ENCODE results near the gene SYPL1.

Gene SYPL1

DNA sequence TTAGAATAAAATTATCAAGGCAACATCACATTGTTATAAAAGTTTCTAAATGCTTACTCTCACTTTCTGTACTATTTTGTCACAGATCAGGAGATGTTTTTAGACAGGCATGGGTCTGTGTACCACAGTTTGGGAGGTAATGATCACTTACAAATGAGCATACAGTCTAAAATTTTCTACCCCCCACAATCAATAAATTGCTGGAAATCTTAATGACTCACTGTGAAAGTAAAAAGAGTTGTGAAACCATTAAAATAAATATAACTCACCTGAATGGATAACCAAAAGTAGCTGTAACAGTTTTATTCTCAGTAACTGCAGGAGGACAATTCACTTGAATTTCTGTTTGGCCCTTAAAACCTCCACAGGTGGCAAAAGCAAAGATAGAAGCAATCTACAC lies 13.2 kb downstream of the SYPL1 start:
- in situ Hi-C loops (cut with MboI; ENCODE audit: low sequenced_read_pairs), result no loop called here

DNA sequence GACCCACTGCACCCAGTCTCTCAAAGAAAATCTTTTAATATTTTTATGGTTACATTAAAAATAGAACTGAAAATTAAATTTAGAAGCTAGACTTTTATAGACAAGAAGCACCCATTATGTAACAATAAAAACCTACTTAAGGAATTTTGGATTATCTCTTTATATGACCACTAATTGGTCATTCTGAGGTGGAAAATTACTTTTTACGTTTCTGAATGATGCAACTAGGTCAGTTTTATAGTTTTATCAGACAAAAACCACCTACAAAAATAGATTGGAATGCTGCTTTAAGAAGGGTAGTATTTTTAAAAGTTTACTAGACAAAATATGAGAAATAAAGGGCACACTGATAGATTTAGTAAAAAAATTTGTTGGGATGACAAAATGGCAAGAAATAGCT lies 16.5 kb downstream of the SYPL1 start:
- in situ Hi-C loops (cut with MboI; ENCODE audit: low sequenced_read_pairs), result no loop called here

DNA sequence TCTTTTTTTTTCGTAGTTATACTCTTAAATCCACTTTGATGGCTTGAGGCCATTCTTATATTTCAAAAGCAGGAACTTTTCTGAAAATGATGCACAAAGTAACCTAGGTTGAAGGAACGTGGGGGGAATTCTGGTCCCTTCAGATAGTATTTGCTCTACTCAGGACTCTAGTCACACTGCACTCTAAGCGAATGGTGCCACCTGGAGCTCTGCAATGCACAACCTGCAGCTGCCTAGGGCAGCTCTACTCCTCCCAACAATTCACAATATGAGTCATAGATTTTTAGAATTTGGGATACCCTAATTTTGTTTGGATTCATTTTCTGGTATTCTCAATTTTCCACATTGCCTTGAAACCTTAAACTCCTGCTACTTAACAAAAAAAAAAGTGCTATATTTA lies 17.3 kb downstream of the SYPL1 start:
- in situ Hi-C loops (cut with MboI; ENCODE audit: low sequenced_read_pairs), result no loop called here

DNA sequence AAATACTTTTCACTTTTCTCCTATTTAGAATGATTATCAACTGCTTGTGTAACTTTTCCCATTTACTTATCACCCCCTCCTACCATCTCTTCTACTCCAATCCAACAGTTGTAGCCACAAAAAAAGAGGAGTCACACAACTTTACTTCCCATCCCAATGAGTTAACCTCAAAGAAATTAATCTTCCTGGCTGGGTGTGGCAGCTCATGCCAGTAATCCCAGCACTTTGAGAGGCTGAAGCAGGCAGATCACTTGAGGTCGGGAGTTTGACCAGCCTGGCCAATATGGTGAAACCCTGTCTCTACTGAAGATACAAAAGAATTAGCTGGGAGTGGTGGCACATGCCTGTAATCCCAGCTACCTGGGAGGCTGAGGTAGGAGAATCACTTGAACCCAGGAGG lies 19.9 kb downstream of the SYPL1 start:
- in situ Hi-C loops (cut with MboI; ENCODE audit: low sequenced_read_pairs), result no loop called here

DNA sequence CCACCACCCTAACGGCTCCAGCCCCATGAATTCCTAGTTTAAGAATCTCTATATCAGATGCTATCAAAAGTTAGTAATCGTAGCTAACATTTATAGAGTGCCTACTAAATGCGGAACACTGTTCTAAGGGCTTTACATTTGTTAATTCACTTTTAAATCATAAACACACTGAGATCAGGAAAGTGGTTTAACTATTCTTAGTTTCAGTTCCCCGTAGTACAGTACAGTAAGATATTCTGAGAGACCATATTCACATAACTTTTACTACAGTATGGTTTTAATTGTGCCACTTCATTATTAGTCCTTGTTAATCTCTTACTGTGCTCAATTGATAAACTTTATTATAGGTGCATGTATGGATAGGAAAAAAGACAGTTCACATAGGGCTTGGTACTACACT lies 22.5 kb downstream of the SYPL1 start:
- in situ Hi-C loops (cut with MboI; ENCODE audit: low sequenced_read_pairs), result no loop called here

DNA sequence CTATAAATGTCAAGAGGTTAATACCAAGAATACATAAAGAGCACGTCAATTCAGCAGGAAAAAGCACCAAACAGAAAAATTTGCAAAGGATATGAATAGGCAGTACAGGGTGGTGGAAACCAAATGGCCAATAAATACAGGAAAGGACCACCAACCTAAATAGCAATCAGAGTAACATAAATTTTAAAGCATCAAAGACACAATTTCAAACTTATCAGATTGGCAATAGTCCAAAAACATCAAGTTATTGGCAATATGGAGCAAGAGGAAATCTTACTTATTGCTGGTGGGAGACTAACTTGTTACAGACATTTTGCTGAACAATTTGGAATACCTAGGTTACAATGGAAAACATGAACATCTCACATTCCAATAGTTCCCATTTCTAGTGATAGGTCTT lies 24.1 kb downstream of the SYPL1 start:
- in situ Hi-C loops (cut with MboI; ENCODE audit: low sequenced_read_pairs), result no loop called here

DNA sequence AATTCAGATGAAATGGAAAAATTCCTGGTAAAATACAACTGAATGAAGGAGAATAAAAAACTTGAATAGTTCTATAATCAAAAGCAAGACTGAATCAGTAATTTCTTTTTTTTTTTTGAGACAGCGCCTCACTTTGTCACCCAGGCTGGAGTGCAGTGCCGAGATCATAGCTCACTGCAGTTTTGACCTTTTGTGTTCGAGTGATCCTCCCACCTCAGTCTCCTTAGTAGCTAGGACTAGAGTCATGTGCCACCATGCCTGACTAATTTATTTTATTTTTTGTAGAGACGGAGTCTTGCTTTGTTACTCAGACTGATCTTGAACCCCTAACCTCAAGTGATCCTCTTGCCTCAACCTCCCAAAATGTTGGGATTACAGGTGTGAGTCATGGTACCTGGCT lies 26.1 kb downstream of the SYPL1 start:
- in situ Hi-C loops (cut with MboI; ENCODE audit: low sequenced_read_pairs), result no loop called here

DNA sequence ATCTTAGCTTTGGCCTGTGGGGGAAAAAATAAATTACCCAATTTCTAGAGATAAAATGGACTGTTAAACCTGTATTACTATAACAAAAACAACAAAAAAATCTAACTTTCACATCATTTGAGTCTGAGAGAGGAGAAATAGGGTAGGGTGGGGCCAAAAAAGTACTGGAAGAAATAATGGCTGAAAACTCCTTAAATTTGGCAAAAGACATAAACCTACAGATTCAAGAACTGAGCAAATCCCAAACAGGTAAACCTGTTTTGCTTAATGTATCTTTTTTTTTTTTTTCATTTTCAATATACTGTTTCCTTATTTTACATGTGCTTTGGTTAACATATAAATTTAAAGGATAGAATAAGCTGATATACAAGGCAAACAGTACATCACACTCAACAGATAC lies 27.1 kb downstream of the SYPL1 start:
- in situ Hi-C loops (cut with MboI; ENCODE audit: low sequenced_read_pairs), result no loop called here

DNA sequence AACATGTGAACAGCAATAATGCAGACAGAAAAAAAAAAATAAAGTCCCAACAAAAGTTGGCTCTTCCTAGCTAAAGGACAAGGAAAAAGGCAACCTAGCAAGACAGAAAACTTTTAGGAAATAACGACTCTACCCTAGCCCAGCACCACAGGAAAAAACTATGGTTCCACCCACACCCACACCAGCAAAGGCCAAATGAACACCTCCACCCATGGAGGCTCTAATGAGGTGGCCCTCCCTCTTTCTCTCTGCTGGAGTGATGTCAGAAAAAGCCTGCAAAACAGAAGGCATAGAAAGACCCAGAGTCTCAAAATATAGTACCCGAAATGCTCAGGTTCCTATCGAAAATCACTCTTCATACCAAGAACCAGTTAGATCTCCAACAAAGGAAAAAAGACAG lies 28.4 kb downstream of the SYPL1 start:
- in situ Hi-C loops (cut with MboI; ENCODE audit: low sequenced_read_pairs), result no loop called here

DNA sequence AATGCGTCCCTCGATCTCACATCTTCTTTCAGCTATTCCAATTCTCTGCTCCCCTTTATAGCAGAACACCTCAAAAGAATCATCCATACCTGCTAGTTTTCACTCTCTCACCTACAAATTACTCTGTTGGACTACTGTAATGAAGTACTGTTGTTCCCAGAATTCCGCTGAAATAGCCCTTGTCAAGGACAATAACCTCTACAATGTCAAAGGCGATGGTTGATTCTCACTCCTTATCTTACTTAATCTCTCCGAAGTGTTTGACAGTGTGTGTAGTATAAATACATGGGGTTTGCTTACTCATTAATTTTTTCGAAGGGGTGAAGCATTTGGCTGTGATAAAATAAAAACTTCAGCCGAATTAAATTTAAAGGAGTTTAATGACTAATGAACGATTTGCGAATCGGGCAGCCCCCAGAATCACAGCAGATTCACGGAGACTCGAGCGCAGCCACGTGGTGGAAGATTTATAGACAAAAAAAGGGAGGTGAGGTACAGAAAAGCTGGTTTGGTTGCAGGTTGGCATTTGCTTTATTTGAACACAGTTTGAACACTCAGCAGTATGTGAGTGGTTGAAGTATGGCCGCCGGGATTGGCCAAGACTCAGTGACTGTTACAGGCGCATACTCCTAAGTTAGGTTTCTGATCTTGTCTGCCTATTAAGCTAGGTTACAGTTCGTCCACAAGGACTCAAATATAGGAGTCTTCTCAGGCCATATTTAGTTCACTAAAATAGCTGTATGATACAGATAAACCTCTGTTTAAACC lies 29.8 kb downstream of the SYPL1 start:
- in situ Hi-C loops (cut with MboI; ENCODE audit: low sequenced_read_pairs), result no loop called here

DNA sequence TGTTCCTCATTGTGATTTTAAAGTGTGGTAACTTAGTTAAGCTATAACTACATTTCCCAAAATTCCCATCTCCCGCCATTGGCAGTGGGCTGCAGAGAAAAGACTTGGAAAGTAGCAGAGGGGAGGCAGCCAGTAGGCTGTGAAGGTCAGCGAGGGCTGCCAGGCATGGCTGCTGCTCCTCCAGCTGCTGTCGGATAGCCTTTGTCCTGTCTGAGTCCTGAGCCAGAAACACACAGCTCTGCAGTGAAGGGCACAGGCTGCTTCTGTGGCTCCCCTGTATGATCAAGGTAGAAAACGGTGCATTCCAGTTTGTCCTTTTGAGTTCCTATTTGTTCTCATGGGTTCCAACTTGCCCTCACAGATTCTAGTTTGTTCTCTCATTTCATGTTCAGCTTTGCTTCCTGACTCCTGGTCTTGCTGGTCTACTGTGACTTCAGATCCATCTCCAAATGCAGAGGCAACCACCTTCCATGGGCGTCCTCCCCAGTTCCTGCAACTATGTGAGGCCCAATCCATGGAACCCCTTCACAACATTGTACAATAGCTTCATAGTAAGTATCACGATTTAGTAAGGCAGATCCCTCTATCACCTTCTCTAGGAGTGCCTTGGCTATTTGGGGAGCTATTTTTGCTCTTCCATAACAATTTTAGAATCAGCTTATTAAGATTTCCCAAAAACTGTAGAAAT lies 31.7 kb downstream of the SYPL1 start:
- in situ Hi-C loops (cut with MboI; ENCODE audit: low sequenced_read_pairs), result no loop called here

DNA sequence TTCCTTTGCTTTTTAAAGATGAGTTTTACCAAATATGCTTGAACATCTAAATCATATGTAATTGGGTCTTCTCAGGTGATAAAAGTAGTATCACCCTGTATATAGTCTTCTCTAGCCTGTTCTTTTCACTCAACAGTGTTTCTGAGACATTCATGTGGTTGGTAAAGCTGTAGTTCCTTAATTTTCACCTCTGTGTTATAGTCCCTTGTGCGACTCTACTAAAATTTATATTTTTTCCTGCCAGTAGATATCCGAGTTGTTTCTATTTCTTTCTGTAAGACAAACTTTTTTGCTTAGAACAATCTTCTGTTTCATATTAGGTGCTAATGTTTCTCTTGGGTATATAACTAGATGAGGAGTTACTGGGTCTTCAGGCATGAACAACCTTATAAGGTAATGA lies 35.6 kb downstream of the SYPL1 start:
- in situ Hi-C loops (cut with MboI; ENCODE audit: low sequenced_read_pairs), result no loop called here

DNA sequence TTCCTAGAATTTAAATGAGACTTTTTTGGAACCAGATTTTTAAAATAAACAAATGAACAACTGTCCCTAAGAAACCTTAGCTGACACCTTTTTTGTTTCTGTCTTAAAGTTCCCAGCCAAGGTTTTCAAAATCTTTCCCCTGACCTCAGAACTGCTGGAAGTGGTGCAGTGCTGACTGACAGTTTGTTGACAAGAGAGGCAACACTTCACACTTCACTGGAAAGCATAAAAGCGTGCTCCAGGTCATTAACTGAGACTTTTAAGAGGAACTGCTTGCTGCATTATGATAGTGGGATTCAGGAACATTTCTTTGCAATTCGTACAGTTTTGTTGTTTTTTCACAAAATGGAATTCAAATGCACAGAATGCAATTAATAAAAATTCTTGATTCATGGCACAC lies 36.2 kb downstream of the SYPL1 start:
- in situ Hi-C loops (cut with MboI; ENCODE audit: low sequenced_read_pairs), result no loop called here

DNA sequence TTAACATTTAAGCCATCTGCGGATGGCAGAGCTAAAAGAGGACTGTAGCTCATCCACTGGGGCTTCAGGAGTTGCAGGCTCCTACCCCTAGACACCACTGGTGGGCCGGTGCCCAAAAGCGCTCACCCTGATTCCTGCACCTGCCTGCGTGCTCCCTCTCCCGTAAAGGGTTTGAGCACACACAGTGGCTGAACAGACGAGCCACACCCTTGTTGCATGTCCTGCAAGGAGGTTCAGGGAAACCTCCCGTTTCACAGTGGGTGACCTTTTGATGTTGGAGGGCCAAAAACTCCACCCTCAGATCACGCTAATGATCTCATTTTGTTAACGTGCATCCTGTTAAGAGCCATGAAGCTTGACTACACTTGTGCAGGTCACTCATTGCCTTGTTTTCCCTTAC lies 37.9 kb downstream of the SYPL1 start:
- in situ Hi-C loops (cut with MboI; ENCODE audit: low sequenced_read_pairs), result no loop called here

DNA sequence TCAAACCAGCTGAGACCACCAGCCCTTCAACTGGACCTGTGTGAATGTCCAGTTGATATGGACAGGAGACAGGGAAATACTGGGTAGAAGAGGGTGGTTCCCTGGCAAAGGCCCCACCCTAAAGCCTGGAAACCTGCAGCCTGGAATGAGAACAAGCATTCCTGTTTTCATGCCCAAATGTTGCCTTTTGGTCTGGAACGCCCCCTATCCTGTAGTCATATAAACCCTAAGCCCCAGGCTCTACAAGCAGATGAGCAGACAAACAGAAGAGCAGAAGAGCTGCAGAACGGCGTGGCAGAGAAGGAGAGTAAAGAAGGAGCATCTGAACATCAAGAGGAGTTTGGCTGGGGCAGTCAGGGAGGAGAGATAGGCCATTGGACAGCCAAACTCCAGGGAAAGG lies 38.4 kb downstream of the SYPL1 start:
- in situ Hi-C loops (cut with MboI; ENCODE audit: low sequenced_read_pairs), result no loop called here

DNA sequence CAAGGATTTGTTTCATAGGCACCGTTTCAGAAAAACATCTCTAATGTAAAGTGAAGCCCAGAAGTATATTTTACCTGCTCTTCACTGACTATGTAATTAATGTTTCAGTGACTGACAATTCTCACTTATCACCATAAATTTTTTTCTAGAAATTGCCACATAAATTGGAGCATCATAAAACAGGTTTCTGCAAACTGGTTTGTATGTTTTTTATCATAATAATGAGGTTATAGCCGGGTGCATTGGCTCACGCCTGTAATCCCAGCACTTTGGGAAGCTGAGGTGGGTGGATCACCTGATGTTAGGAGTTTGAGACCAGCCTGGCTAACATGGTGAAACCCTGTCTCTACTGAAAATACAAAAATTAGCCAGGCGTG lies 39.4 kb downstream of the SYPL1 start:
- in situ Hi-C loops (cut with MboI; ENCODE audit: low sequenced_read_pairs), result no loop called here

DNA sequence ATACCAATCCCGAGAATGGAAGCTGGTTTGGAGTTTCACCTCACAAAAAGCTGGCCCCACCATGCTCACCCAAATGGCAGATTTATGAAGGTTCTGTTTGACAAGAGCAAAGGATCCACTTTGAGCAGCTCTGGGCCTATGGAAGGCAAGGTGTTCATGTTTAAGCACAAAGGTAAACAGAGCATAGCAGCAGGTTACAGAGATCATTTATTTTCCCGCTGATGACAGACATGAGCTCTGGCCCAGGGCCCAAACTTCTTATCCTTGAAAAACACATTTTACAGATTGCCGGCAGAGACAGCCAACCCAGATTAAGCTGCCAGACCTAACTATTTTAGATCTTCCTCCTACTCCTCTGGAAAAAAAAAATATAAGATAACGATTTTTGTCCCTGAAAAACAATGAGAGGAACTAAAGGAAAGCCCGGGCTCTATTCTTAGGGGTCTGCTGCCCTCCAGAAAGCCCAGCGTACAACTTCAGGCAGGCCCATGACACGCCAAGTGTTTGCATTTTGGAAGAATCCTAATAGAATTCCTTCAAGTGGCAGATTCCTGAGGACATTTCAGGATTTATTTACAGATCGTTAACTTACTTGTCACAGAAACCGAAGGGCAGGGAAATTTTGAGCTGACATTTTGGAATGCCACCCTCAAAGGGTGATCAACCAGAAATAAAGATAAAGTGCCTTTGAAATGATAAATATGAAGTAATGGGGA lies 40.0 kb downstream of the SYPL1 start:
- in situ Hi-C loops (cut with MboI; ENCODE audit: low sequenced_read_pairs), result no loop called here

DNA sequence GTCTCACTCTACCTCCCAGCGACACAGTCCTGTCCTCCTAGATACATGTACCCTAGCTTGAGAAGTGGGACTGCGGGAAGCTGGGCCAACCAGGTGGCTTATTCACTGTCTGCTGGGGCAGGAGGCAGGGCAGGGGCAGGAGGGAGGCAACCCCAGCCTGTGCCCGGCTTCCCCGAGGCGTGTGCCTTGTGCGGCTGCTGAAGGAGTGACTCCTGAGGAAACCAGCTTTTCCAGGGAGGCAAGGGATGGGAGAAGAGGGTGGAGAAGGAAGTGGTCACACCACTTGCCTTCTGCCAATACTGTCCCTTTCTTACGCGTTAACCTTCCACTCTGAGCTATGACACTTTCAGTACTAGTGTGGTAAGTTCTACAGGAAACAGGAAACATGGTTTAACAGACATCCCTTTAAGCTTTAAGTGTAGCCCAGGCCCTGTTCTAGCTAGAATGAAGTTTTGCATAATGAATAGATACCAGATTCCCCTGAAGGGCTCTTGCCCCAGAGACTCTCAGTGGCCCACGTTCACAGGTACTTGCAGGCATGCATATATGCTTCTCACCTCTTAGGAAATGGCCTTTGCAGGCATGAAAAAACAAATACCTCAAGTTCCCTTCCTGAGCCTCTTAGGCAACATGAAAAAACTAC lies 40.6 kb downstream of the SYPL1 start:
- in situ Hi-C loops (cut with MboI; ENCODE audit: low sequenced_read_pairs), result no loop called here

DNA sequence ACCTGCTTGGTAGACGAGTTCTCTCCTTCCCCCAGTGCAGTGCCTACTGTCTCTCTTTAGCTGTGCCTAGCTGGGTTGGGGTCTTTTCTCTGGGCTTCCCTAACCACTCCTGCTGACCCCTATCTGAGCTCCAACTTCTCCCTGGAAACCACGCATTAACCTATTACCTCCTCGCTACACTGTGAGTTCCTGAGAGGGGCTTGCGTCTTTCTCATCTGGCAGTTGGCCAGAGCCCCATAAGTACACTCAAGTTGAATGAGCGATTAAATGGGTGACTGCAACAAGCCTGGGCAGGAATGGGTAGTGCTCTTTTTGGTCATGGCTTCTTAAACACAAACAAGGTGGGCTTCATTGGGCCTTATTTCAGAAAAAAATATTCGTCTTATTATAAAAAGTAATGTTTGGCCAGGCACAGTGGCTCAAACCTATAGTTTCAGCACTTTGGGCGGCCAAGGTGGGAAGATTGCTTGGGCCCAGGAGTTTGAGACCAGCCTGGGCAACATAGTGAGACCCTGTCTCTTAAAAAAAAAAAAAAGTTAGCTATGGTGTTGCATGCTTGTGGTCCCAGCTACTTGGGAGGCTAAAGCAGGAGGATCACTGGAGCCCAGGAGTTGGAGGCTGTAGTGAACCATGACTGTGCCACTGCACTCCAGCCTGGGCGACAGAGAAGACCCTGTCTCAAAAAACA lies 41.4 kb downstream of the SYPL1 start:
- in situ Hi-C loops (cut with MboI; ENCODE audit: low sequenced_read_pairs), result no loop called here

DNA sequence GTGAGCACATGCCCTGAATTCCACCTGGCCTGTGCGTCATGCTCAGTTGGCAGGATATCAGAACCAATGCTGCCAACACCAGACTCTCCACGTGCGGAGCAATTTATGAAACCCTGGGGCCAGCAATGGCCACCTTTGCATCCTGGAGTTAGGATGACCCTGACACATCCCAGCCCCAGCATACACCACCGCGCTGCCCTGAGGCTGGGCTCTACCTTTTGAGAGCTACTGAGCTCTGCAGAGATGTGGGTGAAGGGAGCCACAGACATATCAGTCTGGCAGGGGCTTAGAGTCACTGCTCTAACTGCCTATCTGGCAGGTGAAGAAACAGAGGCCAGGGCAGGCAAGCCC lies 41.9 kb downstream of the SYPL1 start:
- in situ Hi-C loops (cut with MboI; ENCODE audit: low sequenced_read_pairs), result no loop called here

DNA sequence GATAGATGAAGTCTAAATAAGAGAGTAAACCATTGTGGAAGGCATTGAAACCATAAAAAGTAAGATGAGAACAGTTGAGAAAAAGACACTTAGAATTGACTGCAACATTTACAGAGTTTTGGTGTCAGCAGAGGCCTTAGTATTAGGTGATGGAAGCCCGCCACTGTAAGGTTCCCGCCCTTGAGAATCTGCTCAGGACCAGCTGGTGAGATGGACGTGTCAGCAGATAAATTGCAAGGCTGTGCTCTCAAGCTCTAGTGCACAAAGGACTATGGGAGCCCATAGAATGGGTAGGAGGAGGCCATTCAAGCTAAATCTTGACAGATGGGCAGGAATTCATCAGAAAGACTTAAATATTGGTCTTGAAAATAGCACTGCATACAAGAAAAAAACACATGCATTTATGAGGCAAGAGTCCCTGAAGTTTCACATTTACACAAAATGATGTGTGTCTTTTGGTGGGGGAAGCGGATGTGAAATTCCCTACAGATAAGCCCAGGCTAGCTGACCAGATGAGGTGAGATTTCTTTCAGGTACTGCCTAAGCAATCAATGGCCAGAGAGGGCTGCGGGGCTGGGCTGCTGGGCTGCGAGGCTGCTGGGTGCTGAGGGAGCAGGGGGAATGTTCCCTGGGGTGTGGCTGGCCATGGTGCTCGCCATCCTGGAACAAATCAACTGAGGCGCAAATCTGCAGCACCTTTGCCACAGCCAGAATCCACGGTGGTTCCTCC lies 42.5 kb downstream of the SYPL1 start:
- in situ Hi-C loops (cut with MboI; ENCODE audit: low sequenced_read_pairs), result no loop called here
